Right hindlimb (tissue), 1 donor: Measurements from ENCODE around the gene POLE.
"Not testable (repeated sequence)": the region's sequence is repeated elsewhere in the genome, so short reads cannot be mapped to it uniquely, and the experiment has no call there.

Experiments used
- DNase-seq: peaks from one replicate; pipeline ENCODE4 v3.0.0-alpha.2; 2018

The POLE gene

GRCh38 chr12:132611620-132612019 lies 75.5 kb downstream of the POLE start:
- DNase-seq = no peak

- no peak for DNase-seq
These were observed 76.1 kb downstream of the POLE start for GRCh38 chr12:132610866-132611602.

GRCh38 chr12:132610051-132610759 lies 76.9 kb downstream of the POLE start, which contains the start of gene LRCOL1:
Gene LRCOL1 (minus strand): TSS chr12:132610582. CDS start chr12:132606251, 4,331 bp downstream.
- peak; percentile 78 for DNase-seq

GRCh38 chr12:132608231-132609171 lies 78.6 kb downstream of the POLE start:
- no peak for DNase-seq

- no peak for DNase-seq
These were observed 80.2 kb downstream of the POLE start for GRCh38 chr12:132606927-132607326.

GRCh38 chr12:132606466-132606865 lies 80.7 kb downstream of the POLE start:
- no peak for DNase-seq

GRCh38 chr12:132605892-132606291 lies 81.2 kb downstream of the POLE start:
- DNase-seq = no peak

GRCh38 chr12:132604668-132605441 lies 82.3 kb downstream of the POLE start:
- DNase-seq = no peak

- peak; percentile 61 for DNase-seq
These were observed 83.0 kb downstream of the POLE start for GRCh38 chr12:132604151-132604618.

GRCh38 chr12:132603240-132604150 lies 83.6 kb downstream of the POLE start:
- DNase-seq = no peak

GRCh38 chr12:132602572-132603239 lies 84.4 kb downstream of the POLE start:
- DNase-seq = peak; percentile 83

GRCh38 chr12:132601171-132601883 lies 85.8 kb downstream of the POLE start:
- DNase-seq = no peak

- DNase-seq = peak; percentile 87
These were observed 86.8 kb downstream of the POLE start for GRCh38 chr12:132600048-132601032.

- not testable (repeated sequence) for DNase-seq
These were observed 87.6 kb downstream of the POLE start for GRCh38 chr12:132599502-132599901.

- peak; percentile 70 for DNase-seq
These were observed 89.5 kb downstream of the POLE start for GRCh38 chr12:132597333-132598316.

GRCh38 chr12:132596016-132596415 lies 91.1 kb downstream of the POLE start:
- DNase-seq = no peak

GRCh38 chr12:132595183-132595582 lies 92.0 kb downstream of the POLE start:
- DNase-seq = no peak
